Measurements from ENCODE around the gene FGF4. TPM values are rescaled to one million over a fixed set of nuclear protein-coding genes. Genes with fewer than 3 reads are reported as not detected.

Gene FGF4
- total and polyA plus RNA-seq, 8 donors: not detected

DNA sequence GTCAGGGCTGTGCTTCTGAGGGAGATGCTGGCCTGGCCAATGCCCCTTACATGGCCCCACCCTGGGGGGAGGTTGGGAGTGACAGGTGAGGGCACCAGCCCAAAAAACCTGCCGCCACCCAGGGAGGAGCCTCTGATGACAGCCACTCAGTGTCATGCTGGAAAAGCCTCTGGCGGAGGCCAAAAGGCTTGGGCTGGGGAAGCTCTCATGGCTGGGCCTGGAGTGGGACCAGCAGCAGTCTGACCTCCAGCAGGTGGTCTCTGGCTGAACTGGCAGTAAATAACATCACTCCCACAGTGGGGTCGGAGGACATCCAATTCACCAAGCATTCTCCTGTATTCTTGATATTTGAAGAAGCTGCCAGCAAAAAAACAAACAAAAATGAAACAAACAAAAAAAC lies 24.0 kb upstream of the FGF4 start:
- no peaks in the 10 kb centered on the region for H3K4me1 ChIP-seq
- H3K27ac ChIP-seq: no peak overlapping the region
- WGBS, 2 donors: 81 to 84% methylated on average over 3 of the region's 3 CpGs
- no peak overlapping the region for H3K4me3 ChIP-seq
- FAIRE-seq: no peak
- no peak for TF ChIP-seq CTCF (IDR thresholded peaks at IDR 0.05)
- no peaks in the 10 kb centered on the region for H3K36me3 ChIP-seq
- no peaks in the 10 kb centered on the region for H3K9me3 ChIP-seq
- no peak for ATAC-seq
- no peak for DNase-seq
- intact Hi-C loops (cut with DNase I): no loop called here
- no peaks in the 10 kb centered on the region for H3K27me3 ChIP-seq

DNA sequence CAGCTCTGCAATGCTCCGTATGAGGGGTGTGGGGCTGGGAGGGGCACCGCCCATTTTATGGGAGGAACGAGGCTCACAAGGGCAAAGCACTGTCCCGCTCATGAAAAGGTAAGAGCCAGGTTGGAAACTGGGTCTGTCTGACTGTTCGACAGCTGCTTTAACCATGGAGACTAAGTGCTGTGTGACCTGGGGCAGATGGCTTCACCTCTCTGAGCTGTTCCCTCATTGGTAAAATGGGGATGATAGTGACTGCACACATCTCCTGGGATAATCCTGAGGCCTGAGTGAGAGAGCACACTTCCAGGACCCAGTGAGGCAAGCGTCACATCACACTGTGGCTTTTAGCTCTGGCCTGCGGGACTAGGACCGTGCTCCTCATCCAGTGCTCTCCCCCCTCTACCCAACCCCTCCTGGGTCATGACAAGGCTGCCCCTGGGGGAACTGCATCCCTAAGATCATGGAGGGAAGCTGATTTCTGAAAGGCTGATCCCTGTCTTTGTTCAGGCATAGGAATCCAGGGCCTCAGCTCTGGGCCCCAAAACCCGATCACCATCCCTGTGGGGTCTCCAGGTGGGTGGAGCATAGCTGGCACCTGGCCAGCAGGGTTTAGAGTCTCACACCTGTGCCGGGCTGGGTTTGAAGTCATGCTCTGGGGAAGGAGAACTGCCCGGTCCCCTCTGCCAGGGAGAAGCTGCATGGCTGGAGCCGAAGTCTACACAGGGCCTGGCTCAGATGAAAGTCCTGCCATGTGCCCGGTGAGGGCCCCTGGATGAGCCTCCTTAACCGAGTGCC lies 22.8 kb upstream of the FGF4 start:
- Histone ChIP-seq H3K9me3 (no peaks in the 10 kb centered on the region), H3K27me3 (no peaks in the 10 kb centered on the region), H3K4me1 (no peaks in the 10 kb centered on the region), H3K36me3 (no peaks in the 10 kb centered on the region), H3K27ac (no peak overlapping the region), H3K4me3 (no peak overlapping the region)
- intact Hi-C loops (cut with DNase I): no loop called here
- ATAC-seq: no peak
- FAIRE-seq: no peak
- no peak for TF ChIP-seq CTCF (IDR thresholded peaks at IDR 0.05)
- DNase-seq: peak in 1 of 6 donors; percentile 42
- 60 to 63% methylated on average over 14 of the region's 14 CpGs for WGBS, 2 donors

DNA sequence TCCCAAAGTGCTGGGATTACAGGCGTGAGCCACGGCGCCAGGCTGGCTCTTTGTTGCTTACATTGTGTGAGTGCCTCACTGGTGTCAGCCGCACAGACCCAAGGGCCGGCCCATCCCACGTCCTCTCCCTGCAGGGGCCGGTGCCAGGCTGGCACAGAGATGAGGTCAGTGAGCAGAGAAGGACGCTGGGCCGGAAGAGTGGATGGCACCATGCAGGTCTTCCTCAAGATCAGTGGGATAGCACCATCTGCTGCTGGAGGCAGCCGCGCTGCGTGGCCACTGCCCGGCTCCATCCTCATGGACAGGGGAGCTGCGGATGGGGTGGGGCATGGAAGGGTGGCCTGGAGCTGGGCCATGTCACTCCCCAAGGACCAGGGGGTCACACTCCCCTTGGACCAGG lies 22.0 kb upstream of the FGF4 start:
- no peak for FAIRE-seq
- H3K36me3 ChIP-seq: no peaks in the 10 kb centered on the region
- WGBS, 2 donors: 60 to 67% methylated on average over 14 of the region's 14 CpGs
- intact Hi-C loops (cut with DNase I): no loop called here
- TF ChIP-seq CTCF (IDR thresholded peaks at IDR 0.05): no peak
- DNase-seq: peak in 1 of 6 donors; percentile 36
- ATAC-seq: no peak
- H3K4me1 ChIP-seq: no peaks in the 10 kb centered on the region
- H3K27me3 ChIP-seq: no peaks in the 10 kb centered on the region
- no peak overlapping the region for H3K27ac ChIP-seq
- H3K9me3 ChIP-seq: no peaks in the 10 kb centered on the region
- no peak overlapping the region for H3K4me3 ChIP-seq

GRCh38 chr11:69796063-69796462 lies 20.9 kb upstream of the FGF4 start:
- no peak for TF ChIP-seq CTCF (IDR thresholded peaks at IDR 0.05)
- Histone ChIP-seq H3K27ac (no peak overlapping the region), H3K4me1 (no peaks in the 10 kb centered on the region), H3K9me3 (no peaks in the 10 kb centered on the region), H3K36me3 (no peaks in the 10 kb centered on the region), H3K27me3 (no peaks in the 10 kb centered on the region), H3K4me3 (no peak overlapping the region)
- 72 to 78% methylated on average over 9 of the region's 9 CpGs for WGBS, 2 donors
- DNase-seq (no peak), ATAC-seq (no peak), FAIRE-seq (no peak)
- intact Hi-C loops (cut with DNase I): no loop called here
